ENCODE measurements around the gene RRAGD.

Gene RRAGD

GRCh38 chr6:89375427-89376267 is 36.4 kb downstream of the RRAGD start:
- peak; percentile 11 for DNase-seq

DNA sequence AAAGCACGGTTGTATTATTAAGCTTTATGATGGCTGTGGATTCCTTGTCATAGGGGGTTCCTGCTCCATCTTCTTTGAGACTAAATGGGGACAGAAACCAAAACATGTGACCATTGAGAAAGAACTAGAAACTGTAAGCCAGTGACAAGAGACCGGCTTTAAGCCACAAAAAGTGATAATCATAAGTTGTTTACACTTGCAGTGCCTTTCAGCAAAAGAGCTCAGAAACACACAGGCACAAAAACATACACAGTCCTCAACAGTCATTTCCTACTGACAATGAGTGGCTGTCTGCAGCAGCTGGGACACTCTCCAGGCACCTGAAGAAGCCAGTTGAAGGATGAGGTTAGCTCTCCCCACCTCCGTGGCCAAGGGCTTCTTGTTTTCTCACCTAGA is 39.6 kb downstream of the RRAGD start:
- DNase-seq = no peak

- DNase-seq = peak; percentile 71
Observed at GRCh38 chr6:89371849-89372505, 40.1 kb downstream of the RRAGD start.

GRCh38 chr6:89368999-89369398 is 43.1 kb downstream of the RRAGD start:
- DNase-seq = no peak

GRCh38 chr6:89368107-89368506 is 44.0 kb downstream of the RRAGD start:
- peak; percentile 58 for DNase-seq

DNA sequence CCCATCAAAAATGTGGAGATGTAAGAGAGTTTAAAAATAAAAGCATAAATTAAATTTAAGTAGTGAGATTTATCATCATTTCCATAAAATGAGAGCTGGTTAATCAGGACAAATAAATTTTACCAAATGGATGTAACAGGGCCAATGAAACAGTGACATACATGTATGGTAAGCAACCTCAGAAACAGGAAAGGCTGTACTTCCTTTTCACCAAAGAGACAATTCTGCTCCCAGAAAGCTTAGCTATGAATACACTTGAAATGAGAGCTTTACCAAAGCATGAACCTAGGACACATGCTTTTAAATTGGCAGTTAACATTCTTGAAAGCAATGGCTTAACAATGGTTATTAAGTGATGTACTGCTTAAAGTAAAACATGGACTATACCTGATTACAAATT is 47.5 kb downstream of the RRAGD start:
- DNase-seq = no peak

DNA sequence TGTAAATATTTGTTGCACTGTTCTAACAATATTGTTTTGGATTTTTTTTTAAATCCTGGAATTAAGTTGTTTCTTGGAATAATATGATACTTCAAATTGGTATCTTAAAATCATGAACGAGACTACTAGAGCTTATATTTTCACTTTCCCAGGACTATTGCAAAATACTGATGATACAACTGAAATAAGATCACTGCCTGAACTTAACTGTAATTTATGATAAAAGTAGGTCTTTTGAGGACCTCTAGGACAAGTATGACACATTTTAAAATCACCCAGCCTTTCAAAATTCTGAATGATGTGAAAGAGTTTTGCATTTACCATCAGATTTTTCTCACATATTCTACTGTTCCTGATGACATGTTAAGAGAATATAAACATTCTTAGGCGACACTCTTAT is 50.9 kb downstream of the RRAGD start:
- DNase-seq = no peak

- no peak for DNase-seq
Observed at GRCh38 chr6:89360415-89360999, 51.6 kb downstream of the RRAGD start.

- no peak for DNase-seq
Observed at GRCh38 chr6:89359561-89359960, 52.5 kb downstream of the RRAGD start.

GRCh38 chr6:89357390-89357789 is 54.7 kb downstream of the RRAGD start:
- DNase-seq = no peak

DNA sequence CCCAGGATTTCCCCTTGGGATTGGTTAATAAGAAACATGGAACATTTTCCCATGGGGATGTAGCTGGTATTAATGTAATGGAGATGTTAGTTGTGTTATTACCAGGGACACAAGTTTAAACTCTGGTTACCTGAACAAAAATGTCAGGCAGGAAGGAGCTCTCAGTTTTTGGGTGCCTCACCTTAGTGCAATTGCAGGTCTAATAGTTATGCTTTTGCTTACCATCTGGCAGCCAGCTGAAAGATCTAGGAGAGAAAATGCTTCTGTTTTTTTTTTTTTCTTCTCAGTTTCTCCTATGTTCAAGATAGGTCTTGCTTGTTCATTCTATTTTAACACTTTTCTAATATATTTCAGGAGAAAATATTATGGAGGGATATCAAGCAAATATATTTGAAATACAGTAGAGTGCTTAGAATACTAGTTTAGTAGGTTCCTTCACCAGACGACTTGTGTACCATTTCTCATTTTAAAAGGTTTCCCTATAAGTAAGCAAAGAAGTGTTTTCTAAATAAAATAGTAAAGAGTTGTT is 55.4 kb downstream of the RRAGD start:
- DNase-seq = no peak

DNA sequence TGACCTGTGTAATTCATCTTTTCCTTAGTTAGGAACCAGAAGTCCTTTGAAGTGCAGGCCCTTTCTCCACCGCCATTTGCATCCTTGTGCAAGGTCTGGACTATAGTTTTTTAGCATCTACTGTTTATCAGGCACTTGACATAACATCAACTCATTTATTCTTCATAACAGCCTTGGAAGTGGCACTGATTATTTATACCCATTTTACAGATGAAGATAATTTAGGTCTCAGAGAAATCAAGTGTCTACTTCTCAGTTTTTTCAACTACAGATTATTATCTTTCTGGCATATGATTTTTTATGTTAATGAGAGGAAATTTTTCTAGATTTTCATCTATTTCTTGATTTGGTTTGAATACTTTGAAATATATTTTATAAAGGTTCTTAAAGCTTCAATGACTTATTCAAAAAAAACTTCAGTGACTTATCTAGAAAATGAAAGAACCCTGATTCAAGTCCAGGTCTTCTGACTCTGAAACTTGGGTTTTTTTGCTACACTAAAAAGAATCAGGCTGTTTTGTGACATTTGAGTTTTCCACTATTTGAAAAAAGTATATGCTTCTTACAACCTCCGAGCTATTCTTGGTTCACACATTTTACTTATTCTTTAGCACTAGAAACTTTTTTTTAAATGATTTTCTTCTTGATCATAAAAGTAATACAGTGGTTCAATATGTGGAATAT is 56.4 kb downstream of the RRAGD start:
- DNase-seq = no peak

DNA sequence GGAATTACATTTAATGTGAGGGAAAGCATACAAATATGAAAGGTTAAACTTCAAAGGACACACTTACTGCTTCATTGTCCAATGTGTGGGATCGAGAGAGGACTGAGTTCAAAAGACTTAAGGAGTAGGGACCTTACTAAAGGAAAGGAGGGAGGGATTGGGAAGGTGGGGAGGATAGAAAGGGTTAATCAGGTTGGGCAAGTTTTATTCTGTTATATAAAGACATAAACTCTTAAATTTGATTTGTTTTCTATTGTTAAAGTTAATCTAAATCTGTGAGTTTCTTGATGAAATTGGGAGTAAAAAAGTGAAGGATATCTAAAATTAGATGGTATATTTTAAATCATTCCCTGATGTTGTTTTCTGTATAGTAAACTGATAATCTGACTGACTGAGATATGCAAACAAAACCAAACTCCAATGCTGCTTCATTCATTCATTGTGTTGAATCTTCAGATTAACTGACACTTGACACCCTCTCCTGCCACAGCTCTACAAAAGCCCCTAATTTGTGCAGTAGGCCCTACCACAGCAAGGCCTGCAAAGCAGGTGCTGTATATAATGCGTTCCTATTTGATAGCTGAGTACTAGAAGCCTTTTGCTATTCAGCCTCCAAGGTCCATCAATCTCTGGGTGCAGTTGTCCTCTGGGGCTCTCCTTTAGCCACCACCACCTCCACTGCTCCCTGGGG is 58.2 kb downstream of the RRAGD start:
- DNase-seq = no peak

GRCh38 chr6:89353118-89353556 is 58.9 kb downstream of the RRAGD start:
- no peak for DNase-seq

GRCh38 chr6:89352278-89353117 is 59.6 kb downstream of the RRAGD start, which contains the start of gene UBE2J1:
Gene UBE2J1, minus strand, starts transcription at chr6:89352722. Its CDS starts 153 bp downstream, at chr6:89352569.
- DNase-seq = peak; percentile 48

GRCh38 chr6:89351671-89352277 is 60.3 kb downstream of the RRAGD start:
- DNase-seq = no peak

GRCh38 chr6:89350281-89350966 is 61.6 kb downstream of the RRAGD start:
- no peak for DNase-seq

GRCh38 chr6:89348372-89348771 is 63.7 kb downstream of the RRAGD start:
- DNase-seq = no peak

- DNase-seq = no peak
Observed at GRCh38 chr6:89347825-89348224, 64.2 kb downstream of the RRAGD start.

DNA sequence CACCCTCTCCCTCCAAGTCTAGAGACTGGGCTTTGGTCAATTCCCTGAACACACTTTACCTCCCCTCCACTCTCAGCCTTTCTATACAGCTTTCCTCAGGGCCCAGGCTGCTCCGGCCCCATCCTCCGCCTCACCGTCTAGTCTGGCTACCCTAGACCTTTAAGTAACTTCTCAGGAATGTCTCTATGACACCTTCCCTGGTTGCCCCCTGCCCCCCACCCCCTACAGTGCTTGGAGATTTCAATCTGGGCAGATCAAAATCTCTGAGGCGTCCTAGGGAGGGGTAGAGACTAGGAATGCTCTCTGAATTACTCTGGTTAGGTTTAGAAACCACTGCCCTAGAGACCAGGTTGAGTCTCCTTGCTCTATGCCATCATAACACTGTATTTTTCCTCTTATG is 65.6 kb downstream of the RRAGD start:
- DNase-seq = no peak

Measured in activated T-cell treated with anti-CD3 and anti-CD28 coated beads for 4 hours (primary cell).